Fibroblast of mammary gland (primary cell): ENCODE measurements around the gene NDRG3.

Experiments used
- DNase-seq: peaks from one replicate; pipeline ENCODE4 v3.0.0-alpha.2; 2010; ENCODE audit warnings: low read depth
- H3K4me3 ChIP-seq: 2 replicates; pipeline ENCODE4 v1.5.1; 2011; ENCODE audit warnings: low read depth, mild to moderate bottlenecking, low read length, moderate library complexity; ENCODE audit not compliant: control insufficient read depth
- TF ChIP-seq, protein P1 (sequence below): conservative IDR thresholded peaks from 2 replicates; pipeline ENCODE4 v1.5.1; 2011; ENCODE audit warnings: low read depth, low read length, inconsistent platforms; ENCODE audit not compliant: control insufficient read depth, insufficient read depth

NDRG3 gene

DNA sequence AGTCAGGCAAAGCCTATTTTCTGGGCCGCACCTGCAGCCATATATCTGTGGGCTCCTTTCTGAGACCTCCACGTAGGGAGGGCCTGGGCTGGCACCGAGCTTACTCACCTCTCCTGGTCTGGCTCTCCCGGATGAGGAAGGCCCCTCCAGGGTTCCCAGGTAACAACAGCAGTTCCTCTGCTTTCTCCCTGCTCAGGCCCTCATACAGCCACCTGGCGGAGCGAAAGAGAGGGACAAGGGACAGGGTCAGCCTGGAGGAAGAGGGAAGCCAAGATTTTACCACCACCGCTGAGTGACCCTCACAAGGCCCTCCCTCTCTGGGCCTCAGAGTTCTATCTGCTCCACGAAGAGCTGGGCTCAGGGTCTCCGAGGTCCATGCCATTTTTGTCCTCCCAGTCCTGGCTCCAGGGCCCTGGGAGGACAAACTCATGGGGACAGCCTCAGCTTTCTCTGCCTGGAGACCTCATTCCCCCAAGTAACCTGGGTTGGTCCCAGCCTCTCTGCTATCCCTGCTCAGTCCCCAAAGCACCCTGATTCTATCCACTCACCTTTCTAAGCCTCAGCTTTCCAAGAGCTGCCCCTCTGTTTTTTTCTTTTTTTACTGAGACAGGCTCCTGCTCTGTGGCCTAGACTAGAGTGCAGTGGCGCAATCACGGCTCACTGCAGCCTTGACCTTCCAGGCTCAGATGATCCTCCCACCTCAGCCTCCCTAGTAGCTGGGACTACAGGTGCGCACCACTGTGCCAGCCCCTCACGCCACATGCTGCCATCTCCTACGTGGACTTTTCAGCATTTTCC lies 113.2 kb downstream of the NDRG3 start:
- TF ChIP-seq, protein P1, sequence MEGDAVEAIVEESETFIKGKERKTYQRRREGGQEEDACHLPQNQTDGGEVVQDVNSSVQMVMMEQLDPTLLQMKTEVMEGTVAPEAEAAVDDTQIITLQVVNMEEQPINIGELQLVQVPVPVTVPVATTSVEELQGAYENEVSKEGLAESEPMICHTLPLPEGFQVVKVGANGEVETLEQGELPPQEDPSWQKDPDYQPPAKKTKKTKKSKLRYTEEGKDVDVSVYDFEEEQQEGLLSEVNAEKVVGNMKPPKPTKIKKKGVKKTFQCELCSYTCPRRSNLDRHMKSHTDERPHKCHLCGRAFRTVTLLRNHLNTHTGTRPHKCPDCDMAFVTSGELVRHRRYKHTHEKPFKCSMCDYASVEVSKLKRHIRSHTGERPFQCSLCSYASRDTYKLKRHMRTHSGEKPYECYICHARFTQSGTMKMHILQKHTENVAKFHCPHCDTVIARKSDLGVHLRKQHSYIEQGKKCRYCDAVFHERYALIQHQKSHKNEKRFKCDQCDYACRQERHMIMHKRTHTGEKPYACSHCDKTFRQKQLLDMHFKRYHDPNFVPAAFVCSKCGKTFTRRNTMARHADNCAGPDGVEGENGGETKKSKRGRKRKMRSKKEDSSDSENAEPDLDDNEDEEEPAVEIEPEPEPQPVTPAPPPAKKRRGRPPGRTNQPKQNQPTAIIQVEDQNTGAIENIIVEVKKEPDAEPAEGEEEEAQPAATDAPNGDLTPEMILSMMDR, result no peak

DNA sequence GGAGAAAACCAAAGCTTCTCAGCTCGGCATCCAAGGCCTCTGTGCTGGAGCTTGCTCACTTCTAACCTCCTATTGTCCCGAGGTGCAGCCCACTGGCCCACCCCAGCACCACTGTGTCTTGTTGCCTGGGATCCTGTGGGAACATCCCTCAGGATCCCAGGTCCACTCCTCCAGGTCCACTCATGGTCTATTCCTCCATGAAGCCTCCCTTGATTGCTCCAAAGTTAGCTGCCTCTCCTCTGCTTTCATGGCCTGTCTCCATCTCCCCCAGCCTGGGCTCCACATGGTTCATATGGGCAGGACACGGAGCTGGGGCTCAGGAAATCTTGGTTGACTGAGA lies 113.8 kb downstream of the NDRG3 start:
- DNase-seq, result no peak
- TF ChIP-seq, protein P1, result no peak
- H3K4me3 ChIP-seq, result no peak overlapping the region

More for the DNA sequence above, 113.2 kb downstream of the NDRG3 start:
- DNase-seq, result no peak
- H3K4me3 ChIP-seq, result no peak overlapping the region

DNA sequence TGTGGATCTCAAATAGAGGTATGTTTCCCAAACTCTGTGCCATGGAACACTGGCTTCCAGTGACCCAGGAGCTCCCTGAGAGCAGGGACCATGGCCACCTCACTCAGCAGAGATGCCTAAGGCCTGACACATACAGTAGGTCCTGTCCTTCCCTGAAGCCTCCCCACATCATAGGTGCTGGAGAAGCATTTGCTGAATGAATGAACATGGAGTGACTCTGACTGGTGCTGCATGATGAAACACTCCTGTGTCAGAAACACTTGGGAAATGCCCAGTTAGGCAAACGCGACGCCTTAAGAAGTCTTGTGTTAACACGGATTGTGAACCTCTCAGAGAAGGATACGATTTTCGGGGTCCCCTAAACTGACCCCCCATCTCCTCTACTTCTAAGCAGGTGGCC lies 114.2 kb downstream of the NDRG3 start:
- H3K4me3 ChIP-seq, result no peak overlapping the region
- TF ChIP-seq, protein P1, result no peak
- DNase-seq, result no peak

DNA sequence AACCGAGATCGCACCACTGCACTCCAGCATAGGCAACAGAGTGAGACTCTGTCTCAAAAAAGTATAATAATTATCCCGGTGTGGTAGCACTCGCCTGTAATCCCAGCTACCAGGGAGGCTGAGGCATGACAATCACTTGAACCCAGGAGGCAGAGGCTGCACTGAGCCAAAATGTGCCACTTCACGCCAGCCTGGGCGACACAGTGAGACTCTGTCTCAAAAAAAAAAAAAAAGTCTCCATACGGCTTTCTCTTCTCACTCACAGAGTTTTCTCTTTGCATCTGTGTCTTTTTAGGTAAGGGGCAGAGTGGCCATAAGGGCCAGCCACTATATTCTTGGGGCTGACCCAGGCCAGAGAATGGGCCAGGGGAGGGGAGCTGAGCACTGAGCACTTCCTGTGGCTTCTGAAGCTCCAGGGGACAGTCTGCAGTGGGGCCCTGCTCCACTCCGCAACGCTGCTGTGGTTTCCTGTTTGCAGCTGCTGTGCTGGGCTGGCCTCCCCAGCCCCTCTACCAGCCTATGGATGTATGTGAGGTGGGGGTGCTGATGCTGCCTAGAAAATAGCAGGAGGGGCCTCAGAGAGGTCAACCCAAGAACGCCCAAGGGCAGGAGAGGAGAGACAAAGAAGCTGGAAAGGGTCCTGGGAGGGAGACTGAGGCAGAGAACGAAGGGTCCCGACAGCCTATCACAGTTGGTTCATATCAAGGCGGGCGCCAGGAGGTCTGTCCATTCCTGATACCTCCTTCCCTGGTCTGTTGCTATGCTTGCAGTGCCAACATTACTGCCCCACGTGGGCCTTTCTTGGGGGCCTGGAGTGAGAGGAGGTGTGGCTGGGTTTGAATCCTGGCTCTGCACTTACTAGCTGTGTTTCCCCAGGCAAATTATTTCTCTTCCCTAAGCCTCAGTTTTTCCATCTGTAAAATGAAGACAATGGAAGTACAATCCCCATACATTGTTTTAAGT lies 115.9 kb downstream of the NDRG3 start:
- TF ChIP-seq, protein P1, result no peak
- DNase-seq, result no peak
- no peak overlapping the region for H3K4me3 ChIP-seq

DNA sequence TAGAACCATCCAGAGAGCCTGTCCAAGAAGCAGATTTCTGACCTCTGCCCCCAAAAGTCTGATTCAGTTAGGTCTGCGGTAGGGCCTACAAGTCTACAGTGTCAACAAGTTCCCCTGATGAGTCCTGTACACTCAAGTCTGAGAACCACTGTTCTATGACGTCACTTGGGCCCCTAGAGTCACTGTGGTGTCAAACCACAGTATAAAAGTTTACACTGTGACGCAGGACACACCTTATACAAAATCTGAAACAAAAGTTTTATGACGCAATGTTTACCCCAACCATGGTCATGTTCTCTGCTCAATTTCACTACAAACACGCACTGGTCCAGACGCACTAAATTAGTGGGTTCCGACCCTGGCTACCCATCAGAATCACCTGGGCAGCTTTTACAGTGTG lies 117.8 kb downstream of the NDRG3 start:
- no peak overlapping the region for H3K4me3 ChIP-seq
- TF ChIP-seq, protein P1, result no peak
- no peak for DNase-seq

DNA sequence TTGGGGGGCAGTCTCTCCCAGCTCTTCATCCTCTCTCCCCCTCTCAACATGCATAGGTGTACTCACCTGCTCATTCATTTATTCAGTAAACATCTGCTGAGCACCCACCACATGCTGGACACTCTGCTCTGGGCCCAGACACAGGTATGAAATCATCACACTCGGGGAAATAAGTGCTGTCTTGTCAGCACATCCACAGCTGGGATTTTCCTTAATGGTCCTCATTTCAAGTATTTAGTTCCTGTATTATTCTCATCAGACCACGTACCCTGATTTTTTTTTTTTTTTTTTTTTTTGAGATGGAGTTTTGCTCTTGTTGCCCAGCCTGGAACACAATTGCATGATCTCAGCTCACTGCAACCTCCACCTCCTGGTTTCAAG lies 121.0 kb downstream of the NDRG3 start:
- TF ChIP-seq, protein P1, result no peak
- H3K4me3 ChIP-seq, result no peak overlapping the region
- DNase-seq, result no peak
